IPS DF 6.9 (cell line): ENCODE measurements around the gene NXT1.
"Not testable (repeated sequence)": the region's sequence is repeated elsewhere in the genome, so short reads cannot be mapped to it uniquely, and the experiment has no call there.

Experiments
- DNase-seq: peaks from one replicate; pipeline ENCODE4 v3.0.0-alpha.2; 2013; ENCODE audit warnings: low read depth, low spot score
- H3K27ac ChIP-seq: one replicate; pipeline ENCODE4 v1.5.1; 2013; ENCODE audit warnings: low read length, control low read depth
- H3K27me3 ChIP-seq: 2 replicates; pipeline ENCODE4 v1.6.1; 2013; ENCODE audit warnings: mild to moderate bottlenecking, low read length; ENCODE audit not compliant: control insufficient read depth, insufficient read depth
- H3K36me3 ChIP-seq: 2 replicates; pipeline ENCODE4 v1.6.1; 2013; ENCODE audit warnings: low read length; ENCODE audit not compliant: control insufficient read depth, insufficient read depth
- H3K4me1 ChIP-seq: 2 replicates; pipeline ENCODE4 v1.6.1; 2013; ENCODE audit warnings: low read length; ENCODE audit not compliant: control insufficient read depth, insufficient read depth
- H3K4me3 ChIP-seq: 2 replicates; pipeline ENCODE4 v1.5.1; 2013; ENCODE audit warnings: mild to moderate bottlenecking, low read length
- H3K9me3 ChIP-seq: 2 replicates; pipeline ENCODE4 v1.6.1; 2013; ENCODE audit warnings: low read length, inconsistent platforms; ENCODE audit not compliant: control insufficient read depth, insufficient read depth
- WGBS: extraction: QIAGEN DNeasy Blood & Tissue Kit; methylation state at CpG from one replicate; pipeline ENCODE4 v1.1.7; 2013; ENCODE audit warnings: mixed read lengths, missing lambda C conversion rate; ENCODE audit not compliant: insufficient read length, insufficient coverage; 5-methylcytosine and 5-hydroxymethylcytosine counted together

Gene NXT1

GRCh38 chr20:23350196-23350903 is at the start of gene NXT1:
NXT1 (plus strand) TSS chr20:23350791; CDS start chr20:23354042, 3,251 bp downstream.
- peaks cover 2% of the 10 kb centered on the region for H3K36me3 ChIP-seq
- no peak within 1 kb of the TSS for H3K27ac ChIP-seq
- DNase-seq: peak; percentile 91
- no CpG with 5 or more reads among the region's 65 CpGs for WGBS
- no peaks in the 10 kb centered on the region for H3K27me3 ChIP-seq
- H3K9me3 ChIP-seq: no peaks in the 10 kb centered on the region
- H3K4me1 ChIP-seq: peaks cover 2% of the 10 kb centered on the region; the same call in 1 of the 2 replicates
- H3K4me3 ChIP-seq: peak within 1 kb of the TSS; percentile 90

GRCh38 chr20:23301436-23302050 is 49.0 kb upstream of the NXT1 start:
- Histone ChIP-seq H3K4me3 (no peak overlapping the region), H3K4me1 (peaks cover 2% of the 10 kb centered on the region; the same call in 1 of the 2 replicates), H3K27ac (no peak overlapping the region), H3K9me3 (no peaks in the 10 kb centered on the region), H3K36me3 (no peaks in the 10 kb centered on the region), H3K27me3 (no peaks in the 10 kb centered on the region)
- WGBS: no CpG with 5 or more reads among the region's 12 CpGs
- no peak for DNase-seq

GRCh38 chr20:23302386-23302785 is 48.2 kb upstream of the NXT1 start:
- Histone ChIP-seq H3K36me3 (no peaks in the 10 kb centered on the region), H3K9me3 (no peaks in the 10 kb centered on the region), H3K27me3 (no peaks in the 10 kb centered on the region), H3K4me1 (peaks cover 2% of the 10 kb centered on the region; the same call in 1 of the 2 replicates), H3K27ac (no peak overlapping the region), H3K4me3 (no peak overlapping the region)
- WGBS: no CpG with 5 or more reads among the region's 6 CpGs
- DNase-seq: no peak

GRCh38 chr20:23302801-23303200 is 47.8 kb upstream of the NXT1 start:
- no peak for DNase-seq
- Histone ChIP-seq H3K4me1 (no peaks in the 10 kb centered on the region), H3K27me3 (no peaks in the 10 kb centered on the region), H3K4me3 (no peak overlapping the region), H3K36me3 (no peaks in the 10 kb centered on the region), H3K27ac (no peak overlapping the region), H3K9me3 (no peaks in the 10 kb centered on the region)
- 100% methylated on average over 3 of the region's 9 CpGs for WGBS

GRCh38 chr20:23303325-23304102 is 47.1 kb upstream of the NXT1 start:
- no CpG with 5 or more reads among the region's 5 CpGs for WGBS
- Histone ChIP-seq H3K36me3 (no peaks in the 10 kb centered on the region), H3K9me3 (no peaks in the 10 kb centered on the region), H3K4me3 (no peak overlapping the region), H3K27me3 (no peaks in the 10 kb centered on the region), H3K27ac (no peak overlapping the region), H3K4me1 (no peaks in the 10 kb centered on the region)
- DNase-seq: no peak

DNA sequence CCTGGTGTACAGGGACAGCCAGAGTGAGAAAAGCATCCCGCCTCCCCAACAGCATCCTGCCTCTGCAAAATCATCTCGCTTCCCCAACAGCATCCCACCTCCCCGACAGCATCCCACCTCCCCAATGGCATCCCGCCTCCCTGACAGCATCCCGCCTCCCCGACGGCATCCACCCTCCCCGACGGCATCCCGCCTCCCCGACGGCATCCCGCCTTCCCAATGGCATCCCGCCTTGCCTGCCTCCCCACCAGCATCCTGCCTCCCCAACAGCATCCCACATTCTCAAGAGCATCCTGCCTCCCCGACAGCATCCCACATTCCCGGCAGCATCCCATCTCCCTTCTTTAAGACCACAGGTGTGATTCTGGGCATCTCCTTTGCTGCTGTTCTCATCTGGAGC is 46.0 kb upstream of the NXT1 start:
- H3K27ac ChIP-seq: no peak overlapping the region
- H3K27me3 ChIP-seq: no peaks in the 10 kb centered on the region
- H3K9me3 ChIP-seq: no peaks in the 10 kb centered on the region
- WGBS: no CpG with 5 or more reads among the region's 16 CpGs
- no peak overlapping the region for H3K4me3 ChIP-seq
- H3K36me3 ChIP-seq: no peaks in the 10 kb centered on the region
- no peak for DNase-seq
- H3K4me1 ChIP-seq: no peaks in the 10 kb centered on the region

- WGBS: no CpG with 5 or more reads among the region's 3 CpGs
- Histone ChIP-seq H3K4me1 (no peaks in the 10 kb centered on the region), H3K36me3 (no peaks in the 10 kb centered on the region), H3K27ac (no peak overlapping the region), H3K9me3 (no peaks in the 10 kb centered on the region), H3K4me3 (no peak overlapping the region), H3K27me3 (no peaks in the 10 kb centered on the region)
- DNase-seq: no peak
Measured at GRCh38 chr20:23305098-23305497, 45.5 kb upstream of the NXT1 start.

DNA sequence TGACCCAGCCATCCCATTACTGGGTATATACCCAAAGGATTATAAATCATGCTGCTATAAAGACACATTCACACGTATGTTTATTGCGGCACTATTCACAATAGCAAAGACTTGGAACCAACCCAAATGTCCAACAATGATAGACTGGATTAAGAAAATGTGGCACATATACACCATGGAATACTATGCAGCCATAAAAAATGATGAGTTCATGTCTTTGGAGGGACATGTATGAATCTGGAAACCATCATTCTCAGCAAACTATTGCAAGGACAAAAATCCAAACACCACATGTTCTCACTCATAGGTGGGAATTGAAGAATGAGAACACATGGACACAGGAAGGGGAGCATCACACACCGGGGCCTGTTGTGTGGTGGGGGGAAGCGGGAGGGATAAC is 43.2 kb upstream of the NXT1 start:
- no CpG with 5 or more reads among the region's 4 CpGs for WGBS
- H3K4me3 ChIP-seq, H3K36me3 ChIP-seq, DNase-seq, H3K4me1 ChIP-seq, H3K27me3 ChIP-seq, H3K27ac ChIP-seq, H3K9me3 ChIP-seq: not testable (repeated sequence)

DNA sequence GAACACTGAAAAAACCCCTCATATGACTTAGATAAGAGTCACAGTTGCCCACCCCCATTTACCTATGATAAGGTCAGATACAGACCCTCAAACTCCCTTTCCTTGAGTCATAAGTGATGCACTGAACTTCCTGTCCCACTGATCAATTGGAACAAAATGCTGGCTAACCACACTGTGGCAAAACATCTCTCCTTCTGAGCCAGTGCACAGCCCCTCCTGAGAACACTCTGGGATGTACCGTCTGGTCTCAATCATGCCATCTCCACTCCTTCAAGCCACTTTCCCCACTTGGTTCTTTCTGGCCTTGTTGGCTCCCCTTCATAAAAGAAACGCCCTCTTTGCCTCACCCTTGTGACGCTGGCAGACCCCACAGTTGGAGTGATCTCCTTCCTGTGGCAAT is 42.6 kb upstream of the NXT1 start:
- Histone ChIP-seq H3K27ac (no peak overlapping the region), H3K4me3 (no peak overlapping the region), H3K9me3 (no peaks in the 10 kb centered on the region), H3K4me1 (no peaks in the 10 kb centered on the region), H3K27me3 (no peaks in the 10 kb centered on the region), H3K36me3 (no peaks in the 10 kb centered on the region)
- no CpG with 5 or more reads among the region's 3 CpGs for WGBS
- no peak for DNase-seq

DNA sequence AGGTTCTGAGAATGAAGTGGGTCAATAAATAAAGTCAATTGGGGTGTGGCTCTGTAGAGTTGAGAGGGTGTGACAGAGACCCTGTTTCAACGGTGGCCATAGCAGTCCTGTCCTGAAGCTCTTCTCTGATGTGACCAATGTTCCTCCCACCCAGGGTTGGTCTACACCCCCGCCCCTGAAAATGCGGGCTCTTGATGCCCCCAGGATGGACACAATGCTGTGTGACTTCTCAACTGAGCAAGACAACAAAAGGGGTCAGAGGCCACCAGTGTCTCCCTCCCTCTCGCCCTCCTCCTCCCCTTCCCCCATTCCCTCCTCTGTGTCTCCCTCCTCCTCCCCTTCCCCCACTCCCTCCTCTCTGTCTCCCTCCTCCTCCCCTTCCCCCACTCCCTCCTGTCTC is 41.7 kb upstream of the NXT1 start:
- no peaks in the 10 kb centered on the region for H3K27me3 ChIP-seq
- WGBS: no CpG with 5 or more reads among the region's 4 CpGs
- DNase-seq: no peak
- no peak overlapping the region for H3K27ac ChIP-seq
- no peak overlapping the region for H3K4me3 ChIP-seq
- H3K9me3 ChIP-seq: no peaks in the 10 kb centered on the region
- no peaks in the 10 kb centered on the region for H3K4me1 ChIP-seq
- no peaks in the 10 kb centered on the region for H3K36me3 ChIP-seq
